ENCODE data around the gene SYT2. TPM values are rescaled to one million over a fixed set of nuclear protein-coding genes. Genes with fewer than 3 reads are reported as not detected.

SYT2 gene
- total RNA-seq, 1 donor from 2014 or later: 0.26 TPM

DNA sequence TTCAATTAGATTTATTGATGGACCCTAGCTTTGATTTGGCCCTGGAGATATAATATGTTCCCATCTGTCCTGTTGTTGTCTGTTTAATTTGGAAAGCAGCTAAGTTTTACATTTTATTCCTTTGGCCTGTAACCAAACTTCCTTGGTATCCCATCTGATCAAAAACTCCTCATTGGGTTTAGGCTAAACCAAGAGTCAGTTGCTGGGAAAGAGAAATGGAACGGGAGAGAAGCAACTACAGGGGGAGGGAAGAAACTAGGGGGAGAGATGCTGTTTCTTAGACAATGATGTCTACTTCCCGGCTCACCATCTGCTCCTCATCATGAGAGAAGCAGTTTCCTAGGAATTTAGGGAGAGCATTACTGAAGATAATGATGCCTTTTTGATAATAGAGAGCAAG lies 141.8 kb downstream of the SYT2 start:
- Histone ChIP-seq H4K20me1 (ENCODE audit: low read depth) (no peaks in the 10 kb centered on the region), H3K27me3 (no peaks in the 10 kb centered on the region), H3K9ac (no peak overlapping the region), H3K27ac (no peak overlapping the region), H3K36me3 (no peaks in the 10 kb centered on the region), H2AFZ (replicated peaks) (no peak overlapping the region), H3K79me2 (ENCODE audit: low read depth) (no peaks in the 10 kb centered on the region), H3K4me1 (peaks cover 18% of the 10 kb centered on the region), H3K9me3 (ENCODE audit: low read depth) (no peaks in the 10 kb centered on the region), H3K4me3 (no peak overlapping the region), H3F3A (ENCODE audit: low read depth) (no peaks in the 10 kb centered on the region), H3K4me2 (no peak overlapping the region)
- H3K27me3 Mint-ChIP-seq (ENCODE audit: insufficient read depth, low read depth): no peaks in the 10 kb centered on the region
- H3K9me3 Mint-ChIP-seq: no peaks in the 10 kb centered on the region
- H3K27ac Mint-ChIP-seq: no peak overlapping the region
- DNase-seq (ENCODE audit: low spot score): no peak
- peaks cover 4% of the 10 kb centered on the region for H3K36me3 Mint-ChIP-seq
- H3K4me1 Mint-ChIP-seq: peaks cover 16% of the 10 kb centered on the region
- no peak overlapping the region for H3K4me3 Mint-ChIP-seq
- TF ChIP-seq EZH2phosphoT487 (IDR thresholded peaks at IDR 0.05) (no peak), EZH2 (IDR thresholded peaks at IDR 0.05) (no peak)
- TF ChIP-seq, protein P1, sequence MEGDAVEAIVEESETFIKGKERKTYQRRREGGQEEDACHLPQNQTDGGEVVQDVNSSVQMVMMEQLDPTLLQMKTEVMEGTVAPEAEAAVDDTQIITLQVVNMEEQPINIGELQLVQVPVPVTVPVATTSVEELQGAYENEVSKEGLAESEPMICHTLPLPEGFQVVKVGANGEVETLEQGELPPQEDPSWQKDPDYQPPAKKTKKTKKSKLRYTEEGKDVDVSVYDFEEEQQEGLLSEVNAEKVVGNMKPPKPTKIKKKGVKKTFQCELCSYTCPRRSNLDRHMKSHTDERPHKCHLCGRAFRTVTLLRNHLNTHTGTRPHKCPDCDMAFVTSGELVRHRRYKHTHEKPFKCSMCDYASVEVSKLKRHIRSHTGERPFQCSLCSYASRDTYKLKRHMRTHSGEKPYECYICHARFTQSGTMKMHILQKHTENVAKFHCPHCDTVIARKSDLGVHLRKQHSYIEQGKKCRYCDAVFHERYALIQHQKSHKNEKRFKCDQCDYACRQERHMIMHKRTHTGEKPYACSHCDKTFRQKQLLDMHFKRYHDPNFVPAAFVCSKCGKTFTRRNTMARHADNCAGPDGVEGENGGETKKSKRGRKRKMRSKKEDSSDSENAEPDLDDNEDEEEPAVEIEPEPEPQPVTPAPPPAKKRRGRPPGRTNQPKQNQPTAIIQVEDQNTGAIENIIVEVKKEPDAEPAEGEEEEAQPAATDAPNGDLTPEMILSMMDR (IDR thresholded peaks at IDR 0.05): no peak

- Histone ChIP-seq H3K36me3 (no peaks in the 10 kb centered on the region), H3K27ac (no peak overlapping the region), H4K20me1 (ENCODE audit: low read depth) (no peaks in the 10 kb centered on the region), H2AFZ (replicated peaks) (no peak overlapping the region), H3K79me2 (ENCODE audit: low read depth) (no peaks in the 10 kb centered on the region), H3K4me2 (no peak overlapping the region), H3K9me3 (ENCODE audit: low read depth) (no peaks in the 10 kb centered on the region), H3K27me3 (no peaks in the 10 kb centered on the region), H3K4me3 (no peak overlapping the region), H3K9ac (no peak overlapping the region), H3F3A (ENCODE audit: low read depth) (no peaks in the 10 kb centered on the region), H3K4me1 (peaks cover 18% of the 10 kb centered on the region)
- no peak for TF ChIP-seq EZH2 (IDR thresholded peaks at IDR 0.05)
- TF ChIP-seq, protein P1 (IDR thresholded peaks at IDR 0.05): no peak
- no peak for TF ChIP-seq EZH2phosphoT487 (IDR thresholded peaks at IDR 0.05)
- H3K4me1 Mint-ChIP-seq: peaks cover 16% of the 10 kb centered on the region
- H3K27me3 Mint-ChIP-seq (ENCODE audit: insufficient read depth, low read depth): no peaks in the 10 kb centered on the region
- no peaks in the 10 kb centered on the region for H3K9me3 Mint-ChIP-seq
- no peak for DNase-seq (ENCODE audit: low spot score)
- no peak overlapping the region for H3K4me3 Mint-ChIP-seq
- no peak overlapping the region for H3K27ac Mint-ChIP-seq
- H3K36me3 Mint-ChIP-seq: peaks cover 4% of the 10 kb centered on the region
Measured at GRCh38 chr1:202567738-202568137, 142.5 kb downstream of the SYT2 start.

DNA sequence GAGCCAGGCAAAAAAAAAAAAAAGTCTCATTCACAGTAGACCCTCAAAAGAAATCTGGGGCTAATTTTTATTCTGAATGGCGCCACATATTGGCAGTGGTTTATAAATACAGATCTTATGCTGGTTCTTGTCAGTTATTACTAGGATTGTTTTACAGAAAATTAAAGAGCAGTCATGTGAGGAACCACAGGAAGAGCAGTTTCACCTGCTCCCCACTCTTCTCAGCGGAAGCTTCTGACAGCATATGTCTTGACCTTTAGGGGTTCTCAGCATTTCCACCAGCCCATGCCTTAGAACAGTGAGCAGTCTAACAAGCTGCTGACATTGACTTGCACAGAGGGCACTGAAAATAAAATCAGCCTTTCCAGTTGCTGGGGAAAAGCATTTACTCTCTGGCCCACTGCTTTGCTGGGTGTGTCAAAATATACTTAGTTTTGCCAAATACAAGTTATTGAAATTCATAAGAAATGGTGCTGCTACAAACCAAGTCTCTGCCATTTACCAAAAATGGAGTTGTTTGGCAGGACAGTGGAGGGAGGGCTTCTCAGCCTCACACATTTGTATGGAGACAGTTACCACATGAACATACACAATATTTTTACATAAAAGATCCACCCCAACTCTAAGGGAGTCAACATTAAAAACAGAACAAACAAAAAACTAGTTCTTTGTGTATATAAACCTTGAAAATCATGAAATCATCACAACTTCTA lies 144.2 kb downstream of the SYT2 start:
- H2AFZ ChIP-seq (replicated peaks): no peak overlapping the region
- TF ChIP-seq EZH2phosphoT487 (IDR thresholded peaks at IDR 0.05) (no peak), EZH2 (IDR thresholded peaks at IDR 0.05) (no peak)
- TF ChIP-seq, protein P1 (IDR thresholded peaks at IDR 0.05): no peak
- peaks cover 16% of the 10 kb centered on the region for H3K4me1 Mint-ChIP-seq
- no peaks in the 10 kb centered on the region for H3K27me3 Mint-ChIP-seq (ENCODE audit: insufficient read depth, low read depth)
- H3K4me3 Mint-ChIP-seq: no peak overlapping the region
- peaks cover 35% of the 10 kb centered on the region for H3K4me1 ChIP-seq
- peaks cover 4% of the 10 kb centered on the region for H3K36me3 Mint-ChIP-seq
- H3F3A ChIP-seq (ENCODE audit: low read depth): no peaks in the 10 kb centered on the region
- no peak for DNase-seq (ENCODE audit: low spot score)
- no peaks in the 10 kb centered on the region for H3K9me3 ChIP-seq (ENCODE audit: low read depth)
- H3K27me3 ChIP-seq: no peaks in the 10 kb centered on the region
- no peak overlapping the region for H3K4me3 ChIP-seq
- no peaks in the 10 kb centered on the region for H4K20me1 ChIP-seq (ENCODE audit: low read depth)
- H3K9me3 Mint-ChIP-seq: no peaks in the 10 kb centered on the region
- H3K79me2 ChIP-seq (ENCODE audit: low read depth): no peaks in the 10 kb centered on the region
- H3K36me3 ChIP-seq: no peaks in the 10 kb centered on the region
- H3K4me2 ChIP-seq: no peak overlapping the region
- no peak overlapping the region for H3K27ac ChIP-seq
- no peak overlapping the region for H3K27ac Mint-ChIP-seq
- H3K9ac ChIP-seq: no peak overlapping the region
